NOMO-1 treated with DMSO at 0.1 percent for 48 hours (cell line): ENCODE results near the gene FBXO36.
"Not testable (repeated sequence)": the region's sequence is repeated elsewhere in the genome, so short reads cannot be mapped to it uniquely, and the experiment has no call there.

Source experiments
- DNase-seq: peaks from one replicate; lab custom pipeline; 2025; ENCODE audit not compliant: unreplicated experiment; lab: John Stamatoyannopoulos, UW

The FBXO36 gene, protein sequence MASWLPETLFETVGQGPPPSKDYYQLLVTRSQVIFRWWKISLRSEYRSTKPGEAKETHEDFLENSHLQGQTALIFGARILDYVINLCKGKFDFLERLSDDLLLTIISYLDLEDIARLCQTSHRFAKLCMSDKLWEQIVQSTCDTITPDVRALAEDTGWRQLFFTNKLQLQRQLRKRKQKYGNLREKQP

DNA sequence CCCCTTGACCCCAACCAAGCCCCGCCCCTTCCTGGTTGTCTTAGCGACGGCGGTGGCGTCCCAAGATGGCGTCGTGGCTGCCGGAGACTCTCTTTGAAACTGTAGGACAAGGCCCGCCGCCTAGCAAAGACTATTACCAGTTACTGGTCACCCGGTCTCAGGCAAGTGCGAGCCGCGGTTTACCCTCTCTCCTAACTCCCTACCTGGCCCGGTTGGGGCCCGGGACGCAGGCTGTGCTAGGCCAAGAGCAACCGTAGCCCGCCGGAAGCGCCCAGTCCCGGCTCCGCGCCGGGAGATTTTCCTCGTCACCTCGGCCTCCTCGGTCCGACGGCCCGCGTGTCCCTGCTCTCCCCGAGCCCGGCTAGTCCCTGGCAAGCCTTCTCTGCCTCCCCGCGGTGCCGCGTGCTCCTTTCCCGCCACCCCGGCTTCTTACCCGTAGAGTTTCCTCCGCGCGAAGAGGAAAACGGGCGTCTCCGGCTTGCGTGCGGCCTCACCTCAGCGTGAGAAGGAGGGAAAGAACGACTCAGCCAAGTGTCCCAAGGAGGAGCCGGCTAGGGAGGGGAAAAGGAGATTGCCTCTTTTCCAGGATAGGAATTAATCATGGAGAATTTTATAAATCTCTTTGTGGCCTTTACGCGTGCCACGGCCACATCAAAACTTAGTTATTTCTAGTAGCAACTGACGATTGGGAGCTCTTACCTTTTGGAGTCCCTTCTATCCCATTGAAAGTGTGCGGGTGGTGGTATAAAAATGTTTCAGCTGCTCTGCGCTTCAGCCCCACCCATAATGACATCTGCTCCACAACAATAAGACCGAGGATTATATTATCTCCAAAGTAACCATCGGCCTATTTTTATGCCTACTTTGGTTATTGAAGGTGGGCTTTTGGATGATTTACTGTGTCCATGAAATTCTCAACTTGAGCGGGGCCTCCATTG lies at the start of gene FBXO36:
FBXO36 (plus strand) TSS at position 55 of the 938 bp plus-strand sequence; CDS start at position 66, 11 bp downstream.
- DNase-seq = peak; percentile 83

DNA sequence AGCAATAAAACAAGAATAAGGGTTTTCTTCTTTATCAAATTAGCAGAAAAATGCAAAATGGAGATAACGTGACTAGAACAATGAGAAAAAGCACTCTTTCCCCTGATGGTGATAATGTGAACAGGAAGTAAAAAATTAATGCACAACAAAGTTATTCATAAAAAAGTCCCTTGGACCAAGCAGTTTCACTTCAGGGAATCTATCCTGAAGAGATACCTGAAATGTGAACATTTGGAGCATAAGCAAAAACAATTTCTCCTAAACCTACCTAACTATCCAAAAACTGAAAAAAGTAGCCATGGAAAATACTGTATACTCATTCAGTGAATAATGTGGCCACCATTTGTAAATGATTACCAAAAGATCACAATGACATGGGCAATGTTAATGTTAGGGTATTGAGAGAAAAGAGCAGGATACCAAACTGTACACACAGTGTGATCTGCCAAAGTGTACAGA lies 49.2 kb upstream of the FBXO36 start:
- no peak for DNase-seq

DNA sequence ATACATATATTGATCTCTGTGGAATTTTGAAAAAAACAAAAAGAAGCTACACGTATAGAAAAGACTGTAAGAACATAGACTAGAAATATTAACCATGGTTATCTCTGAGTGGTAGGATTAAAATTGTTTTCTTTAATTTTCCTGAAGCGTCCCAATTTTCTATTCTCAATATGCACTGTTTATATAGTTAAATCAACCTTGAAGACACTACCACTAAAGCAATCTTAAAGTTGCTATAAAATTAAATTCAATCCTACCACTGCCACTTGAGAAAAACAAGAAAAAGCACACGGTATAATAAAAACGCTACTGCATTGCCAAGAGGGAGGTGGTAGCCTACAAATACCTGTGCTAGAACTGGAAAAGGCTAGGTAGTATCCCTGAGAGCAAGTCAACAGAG lies 47.7 kb upstream of the FBXO36 start:
- no peak for DNase-seq

DNA sequence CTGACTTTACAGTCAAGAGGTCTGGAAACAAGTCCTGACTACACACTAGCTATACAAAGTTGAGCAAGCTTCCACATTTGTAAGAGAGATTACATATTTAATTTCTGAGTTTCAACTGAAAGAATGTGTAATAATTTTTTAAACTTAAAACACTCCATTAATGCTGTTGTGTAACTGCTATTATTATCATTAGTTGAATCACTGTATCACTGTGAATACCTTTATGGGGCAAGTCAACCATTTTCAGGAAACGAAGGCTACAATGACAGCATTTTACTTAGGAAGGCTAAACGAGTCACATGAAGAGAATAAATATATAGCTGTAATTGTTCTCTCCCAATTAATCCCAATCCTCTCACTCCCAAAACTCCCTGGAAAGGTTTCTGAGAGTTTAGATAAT lies 46.8 kb upstream of the FBXO36 start:
- DNase-seq = no peak

- no peak for DNase-seq
Measured at GRCh38 chr2:229879191-229879950, 42.9 kb upstream of the FBXO36 start.

DNA sequence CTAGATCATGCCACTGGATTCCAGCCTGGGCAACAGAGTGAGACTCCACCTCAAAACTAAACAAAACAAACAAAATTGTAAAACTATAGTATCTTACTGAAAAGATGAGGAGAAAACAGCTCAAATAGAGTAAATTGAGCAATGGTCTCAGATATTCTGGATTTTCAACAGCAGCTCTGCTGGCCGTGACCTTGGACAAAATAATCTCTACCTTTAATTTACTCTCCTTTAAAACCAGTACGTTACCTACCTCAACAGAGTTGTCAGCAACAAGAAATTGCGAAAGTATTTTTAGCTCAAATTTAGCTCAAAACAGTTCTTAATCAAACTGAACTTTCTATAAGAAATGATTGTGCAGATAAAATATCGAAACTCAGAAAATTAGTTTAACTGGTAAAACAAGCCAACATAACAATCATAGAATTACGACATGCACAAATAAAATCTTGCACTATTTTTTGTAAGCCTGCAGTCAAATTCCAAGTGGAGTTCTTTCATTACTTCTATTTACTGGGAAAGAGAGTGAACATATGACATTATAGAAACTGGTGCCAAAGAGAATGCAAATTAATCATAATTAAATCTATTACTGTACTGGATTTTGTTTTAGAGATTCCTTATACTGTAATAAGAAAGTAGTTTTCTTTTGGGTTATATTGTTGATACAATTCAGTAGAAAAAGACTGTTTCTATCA lies 41.3 kb upstream of the FBXO36 start:
- no peak for DNase-seq

DNA sequence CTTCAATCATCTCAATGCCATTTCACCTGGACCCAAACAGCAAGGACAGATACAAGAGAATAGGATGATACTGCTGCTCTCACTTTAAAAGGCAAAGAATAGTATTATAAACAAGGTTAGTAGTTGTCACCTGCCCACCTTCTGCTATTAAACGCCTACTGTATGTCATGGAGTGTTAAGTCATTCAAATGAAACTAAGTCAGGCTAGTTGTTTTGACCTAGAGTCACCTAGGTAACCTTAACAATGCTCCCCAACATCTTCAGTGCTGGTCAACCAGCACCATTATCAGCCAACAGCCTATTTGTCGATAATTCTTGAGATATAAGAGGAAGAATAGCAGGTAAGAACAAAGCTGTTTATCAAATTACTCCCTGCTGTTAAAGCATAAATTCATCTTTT lies 39.7 kb upstream of the FBXO36 start:
- DNase-seq = no peak

- DNase-seq = no peak
Measured at GRCh38 chr2:229884775-229885699, 37.3 kb upstream of the FBXO36 start.

DNA sequence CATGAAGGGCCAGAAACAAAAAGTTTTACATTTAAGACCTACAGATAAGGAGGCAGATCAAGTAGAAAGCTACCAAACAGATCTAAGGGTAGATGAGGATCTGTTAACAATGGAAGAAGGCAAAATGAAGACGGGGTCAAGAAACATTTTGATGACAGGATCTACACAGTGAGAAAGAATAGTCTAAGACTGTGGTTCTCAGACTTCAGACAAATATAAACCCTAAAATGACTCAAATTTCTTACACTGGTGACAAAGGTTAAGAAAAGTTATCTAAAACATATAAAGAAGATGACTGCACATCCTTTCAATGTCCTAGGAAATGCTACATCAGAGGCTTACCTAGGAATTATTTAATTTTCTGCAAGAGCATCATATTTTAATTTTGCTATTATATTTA lies 34.9 kb upstream of the FBXO36 start:
- DNase-seq = no peak

DNA sequence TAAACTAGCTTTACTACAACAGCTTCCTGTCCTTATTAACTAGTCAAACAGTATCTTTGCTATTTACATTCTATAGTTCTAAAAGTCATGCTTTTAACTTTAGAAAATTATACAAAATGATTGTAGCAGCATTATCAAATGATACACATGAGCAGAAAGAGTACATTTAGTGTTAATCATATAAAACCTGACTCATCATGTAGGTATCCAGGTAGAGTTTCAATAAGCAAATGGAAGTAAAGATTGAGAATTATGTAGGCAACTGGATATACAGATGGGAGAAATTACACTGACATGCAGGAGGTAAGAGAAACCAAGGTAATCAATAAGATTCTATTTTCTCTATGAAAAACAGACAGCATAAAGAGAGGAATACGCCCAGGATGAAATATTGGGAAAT lies 34.3 kb upstream of the FBXO36 start:
- no peak for DNase-seq

GRCh38 chr2:229889023-229889422 lies 33.3 kb upstream of the FBXO36 start:
- no peak for DNase-seq

DNA sequence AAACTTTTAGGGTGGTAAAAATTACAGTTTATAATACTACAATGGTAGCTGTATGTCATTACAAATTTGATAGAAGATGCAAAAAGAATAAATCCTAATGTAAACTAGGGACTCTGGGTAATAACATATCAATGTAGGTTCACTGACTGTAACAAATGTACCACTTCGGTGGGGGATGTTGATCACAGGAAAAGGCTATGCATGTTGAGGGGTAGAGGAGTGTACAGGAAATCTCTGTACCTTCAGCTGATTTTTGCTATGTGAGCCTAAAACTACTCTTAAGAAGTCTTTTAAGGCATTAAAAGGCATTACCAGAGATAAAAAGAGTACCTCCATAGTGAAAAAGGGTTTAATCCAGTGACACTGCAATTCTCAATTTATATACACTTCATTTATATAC lies 25.4 kb upstream of the FBXO36 start:
- no peak for DNase-seq

DNA sequence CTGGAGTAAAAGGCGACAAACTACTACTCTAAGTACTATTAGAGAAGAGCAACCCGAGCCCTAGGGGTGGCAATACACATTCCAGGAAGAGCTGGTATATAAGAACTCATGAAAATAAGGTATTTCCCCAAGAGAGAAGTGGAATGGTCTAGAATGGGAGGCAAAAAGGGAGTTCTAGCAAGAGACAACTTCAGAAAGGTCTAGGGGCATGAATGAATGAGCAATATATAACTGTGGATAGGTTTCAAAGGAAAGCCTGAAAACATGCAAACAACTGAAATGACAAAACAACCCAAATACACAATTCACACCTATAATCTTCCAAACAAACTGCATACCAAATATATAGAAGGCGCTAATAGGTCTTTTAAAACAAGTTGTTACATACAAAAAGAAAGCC lies 22.7 kb upstream of the FBXO36 start:
- DNase-seq = no peak

- no peak for DNase-seq
Measured at GRCh38 chr2:229900012-229900411, 22.3 kb upstream of the FBXO36 start.

DNA sequence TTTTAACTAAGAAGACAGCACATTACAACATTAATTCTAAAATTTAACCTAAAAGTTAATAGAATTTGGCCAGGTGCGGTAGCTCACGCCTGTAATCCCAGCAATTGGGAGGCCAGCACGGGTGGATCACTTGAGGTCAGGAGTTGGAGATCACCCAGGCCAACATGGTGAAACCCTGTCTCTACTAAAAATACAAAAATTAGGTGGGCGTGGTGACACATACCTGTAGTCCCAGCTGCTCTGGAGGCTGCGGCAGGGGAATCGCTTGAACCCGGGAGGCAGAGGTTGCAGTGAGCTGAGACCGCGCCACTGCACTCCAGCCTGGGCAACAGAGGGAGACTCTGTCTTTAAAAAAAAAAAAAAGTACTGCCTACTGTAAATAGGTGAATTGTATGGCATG lies 21.8 kb upstream of the FBXO36 start:
- not testable (repeated sequence) for DNase-seq

GRCh38 chr2:229901819-229902218 lies 20.5 kb upstream of the FBXO36 start:
- DNase-seq = no peak

DNA sequence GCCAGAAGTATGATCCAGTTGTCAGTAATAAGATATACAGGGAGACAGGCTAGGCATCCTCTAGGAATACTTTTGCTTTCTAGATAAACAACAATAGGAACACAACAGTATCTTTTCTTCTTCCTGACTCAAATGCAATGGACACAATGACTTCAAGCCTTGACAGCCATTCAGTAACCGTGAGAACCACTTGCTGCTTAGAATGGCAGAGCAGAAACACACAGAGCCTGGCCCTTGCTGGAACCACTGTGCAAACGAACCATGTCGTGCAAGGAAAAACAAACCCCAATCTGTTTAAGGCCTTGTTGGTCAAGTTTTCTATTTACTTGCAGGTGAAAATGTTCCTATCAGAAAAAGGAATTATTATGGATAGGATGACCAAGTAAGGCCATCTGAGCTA lies 19.3 kb upstream of the FBXO36 start:
- no peak for DNase-seq

DNA sequence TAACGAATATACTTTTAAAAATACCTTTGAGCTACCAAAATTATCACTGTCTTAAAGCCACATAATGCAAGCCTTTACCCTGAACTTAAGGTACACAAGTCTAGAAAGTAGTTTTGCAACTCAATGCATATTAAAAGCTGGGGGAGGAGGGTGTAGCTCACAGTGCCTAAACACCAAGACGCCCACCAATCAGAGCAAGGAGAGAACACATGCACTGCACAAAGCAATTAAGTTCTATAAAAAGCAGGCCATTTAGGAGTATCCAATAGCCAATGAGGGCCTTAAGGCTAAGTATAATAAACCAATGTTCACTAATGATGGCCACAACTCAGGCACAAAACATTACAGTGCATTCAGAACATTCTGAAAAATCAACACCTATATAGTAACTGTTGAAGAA lies 16.7 kb upstream of the FBXO36 start:
- DNase-seq = no peak

GRCh38 chr2:229909090-229909489 lies 13.2 kb upstream of the FBXO36 start:
- no peak for DNase-seq
